Skin epidermis (tissue), 12 donors: ENCODE data around the gene RPP30.
A peak's percentile ranks its signal among the peaks of the same experiment; 100 is the strongest.

Experiments used
- H3K27ac ChIP-seq, 21 experiments: fragments of 200-600 bp; sonication (generic) in 11 of 21; one replicate each; pipeline ENCODE4 v1.5.0; 2020; ENCODE audit warnings: mild to moderate bottlenecking in 3 of 21, inconsistent platforms in 2 of 21, moderate library complexity in 2 of 21
- H3K4me3 ChIP-seq, 7 experiments: fragments of 200-600 bp; sonication (generic) in 2 of 7; one replicate each; pipeline ENCODE4 v1.5.0; 2020; ENCODE audit warnings: inconsistent platforms in 2 of 7, mild to moderate bottlenecking in 2 of 7, moderate library complexity in 1 of 7

The RPP30 gene

GRCh38 chr10:90914992-90915765 is 43.4 kb downstream of the RPP30 start:
- Histone ChIP-seq H3K27ac (no peak overlapping the region), H3K4me3 (no peak overlapping the region)

- no peak overlapping the region for H3K27ac ChIP-seq
- no peak overlapping the region for H3K4me3 ChIP-seq
Measured at GRCh38 chr10:90915766-90916075, 43.9 kb downstream of the RPP30 start.

GRCh38 chr10:90916392-90917237 is 44.8 kb downstream of the RPP30 start:
- H3K4me3 ChIP-seq: no peak overlapping the region
- no peak overlapping the region for H3K27ac ChIP-seq

DNA sequence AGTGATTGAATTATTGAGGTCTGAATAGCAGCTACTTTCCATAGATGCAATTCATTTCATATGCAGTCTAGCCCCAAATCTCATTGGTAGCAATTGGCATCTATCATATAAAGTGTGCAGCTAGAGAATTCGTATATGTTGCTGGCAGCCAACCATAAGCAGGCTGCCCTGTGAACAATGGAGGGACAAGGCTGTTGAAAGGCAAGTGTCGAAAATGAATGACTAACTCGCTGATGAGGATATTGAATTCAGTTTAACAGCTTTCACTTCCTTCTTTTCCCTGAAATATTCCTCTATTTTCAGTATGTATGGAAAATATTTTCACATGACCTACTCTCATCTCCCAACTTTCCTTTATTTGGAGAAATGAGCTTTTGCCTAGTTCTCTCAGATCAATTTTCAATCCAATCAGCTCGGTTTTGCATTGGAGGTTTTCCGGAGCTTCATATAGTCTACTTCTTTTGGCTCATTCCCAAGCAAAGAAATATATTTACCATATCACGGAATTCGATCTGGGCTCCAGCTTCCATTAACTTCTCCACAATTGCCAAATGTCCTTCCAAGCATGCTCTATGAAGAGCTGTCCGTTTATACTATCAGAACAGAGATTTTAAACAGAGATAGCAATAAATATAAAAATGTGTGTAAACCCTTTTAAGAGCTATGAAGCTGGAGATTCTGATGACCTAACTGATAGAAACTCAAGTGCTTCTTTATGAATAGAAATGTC is 45.6 kb downstream of the RPP30 start:
- no peak overlapping the region for H3K4me3 ChIP-seq
- no peak overlapping the region for H3K27ac ChIP-seq

DNA sequence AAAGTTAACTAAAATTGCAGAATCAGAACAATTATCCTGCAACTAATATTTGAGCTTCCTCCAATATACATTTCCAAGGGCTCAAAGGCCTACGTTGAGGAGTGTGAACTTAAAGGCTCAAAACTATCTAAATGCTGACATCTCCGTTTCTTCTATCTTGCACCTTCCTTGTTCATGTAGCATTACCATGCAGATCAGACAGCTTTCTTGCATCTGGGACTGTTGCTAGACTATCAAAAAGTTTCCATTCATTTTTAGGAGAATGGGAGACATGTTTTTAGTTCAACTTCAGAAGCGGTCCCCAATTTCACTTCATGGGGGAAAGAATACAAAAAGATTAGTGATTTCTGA is 46.2 kb downstream of the RPP30 start:
- no peak overlapping the region for H3K4me3 ChIP-seq
- H3K27ac ChIP-seq: no peak overlapping the region

DNA sequence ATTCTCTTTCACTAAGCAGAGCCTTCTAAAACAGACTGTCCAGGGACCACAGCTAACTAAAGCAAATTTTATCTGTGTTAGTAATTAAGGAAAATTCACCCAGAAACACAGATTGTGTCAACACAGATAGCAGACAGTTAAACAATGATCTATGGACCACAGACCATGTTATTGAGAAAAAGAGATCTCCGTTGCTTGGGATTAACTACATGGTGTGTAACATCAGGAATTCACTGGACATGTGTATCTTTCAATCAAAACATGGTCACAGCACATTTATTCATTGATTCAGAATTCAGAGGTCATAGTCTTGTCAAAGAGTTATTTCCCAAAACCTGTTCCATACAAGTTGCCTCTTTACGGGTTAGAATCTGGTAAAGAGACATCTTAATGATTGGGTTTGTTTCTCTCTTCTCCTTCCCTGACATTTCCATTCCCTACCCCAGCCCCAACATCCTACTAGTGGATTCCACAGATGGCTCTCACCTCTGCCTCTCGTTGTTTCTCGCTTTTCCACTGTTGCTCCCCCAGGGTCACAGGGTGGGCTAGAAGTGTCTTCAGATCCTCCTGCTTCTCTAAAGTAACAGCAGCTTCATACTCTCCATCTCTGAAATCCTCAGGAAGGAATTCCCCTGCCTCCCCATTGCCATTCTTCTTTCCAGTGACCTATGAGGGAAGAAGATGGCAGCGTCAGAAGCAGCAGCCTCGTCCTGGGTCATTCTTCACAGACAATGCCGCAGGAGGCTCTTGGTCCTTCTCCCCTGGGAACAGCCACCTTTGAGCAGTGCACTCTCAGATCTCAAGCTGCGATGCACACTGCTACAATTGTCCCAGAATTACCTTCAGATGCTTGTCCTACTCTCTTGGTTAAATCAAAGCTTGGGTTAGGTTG is 48.2 kb downstream of the RPP30 start:
- H3K27ac ChIP-seq: no peak overlapping the region
- no peak overlapping the region for H3K4me3 ChIP-seq

- no peak within 1 kb of the TSS for H3K27ac ChIP-seq
Measured at GRCh38 chr10:90920986-90921666, 49.4 kb downstream of the RPP30 start, which contains the start of gene ANKRD1. Gene ANKRD1, minus strand, starts transcription at chr10:90921087. Its CDS starts 60 bp downstream, at chr10:90921027.

DNA sequence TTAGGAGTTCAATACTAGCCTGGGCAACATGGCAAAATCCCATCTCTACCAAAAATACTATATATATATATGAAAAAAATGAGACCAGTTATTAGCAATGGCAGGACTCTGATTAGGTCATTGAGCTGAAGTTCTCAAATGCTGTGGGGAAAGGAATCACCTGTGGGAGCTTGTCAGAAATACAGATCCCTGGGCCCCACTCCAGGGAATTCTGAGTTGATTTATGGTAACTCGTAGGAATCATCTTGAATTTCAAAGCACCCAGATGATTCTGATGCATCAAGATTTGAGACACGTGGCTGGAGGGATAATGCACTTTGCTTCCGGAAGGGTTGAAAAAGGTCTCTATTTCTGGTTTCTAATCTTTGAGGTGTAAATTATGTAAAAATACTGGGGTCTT is 50.1 kb downstream of the RPP30 start:
- Histone ChIP-seq H3K27ac (no peak overlapping the region), H3K4me3 (no peak overlapping the region)

More at GRCh38 chr10:90920986-90921666, 49.4 kb downstream of the RPP30 start, which contains the start of gene ANKRD1:
- no peak within 1 kb of the TSS for H3K4me3 ChIP-seq

- H3K4me3 ChIP-seq: no peak overlapping the region
- H3K27ac ChIP-seq: no peak overlapping the region
Measured at GRCh38 chr10:90923111-90923731, 51.4 kb downstream of the RPP30 start.

DNA sequence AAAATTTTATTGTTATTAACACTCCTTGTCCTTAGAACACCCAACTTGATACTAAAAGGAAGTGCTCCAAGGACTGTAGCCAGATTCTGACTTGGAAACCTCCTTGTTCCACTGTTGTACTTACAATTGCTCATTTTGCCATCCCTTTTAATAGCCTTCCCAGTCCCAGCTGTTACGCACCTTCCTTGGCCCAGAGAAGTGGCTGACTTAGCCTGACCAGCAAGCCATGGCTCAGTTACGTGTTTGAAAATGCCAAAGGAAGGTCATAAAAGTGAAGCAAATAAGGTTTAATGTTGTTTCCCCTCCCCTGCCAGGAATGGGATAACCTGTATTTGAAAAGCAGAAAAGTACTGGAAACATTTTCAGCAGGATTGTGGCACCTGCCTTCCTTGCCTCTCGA is 52.8 kb downstream of the RPP30 start:
- Histone ChIP-seq H3K27ac (no peak overlapping the region), H3K4me3 (no peak overlapping the region)

GRCh38 chr10:90925079-90926029 is 53.6 kb downstream of the RPP30 start:
- no peak overlapping the region for H3K27ac ChIP-seq
- no peak overlapping the region for H3K4me3 ChIP-seq

GRCh38 chr10:90927293-90927692 is 55.5 kb downstream of the RPP30 start:
- H3K4me3 ChIP-seq: no peak overlapping the region
- no peak overlapping the region for H3K27ac ChIP-seq

DNA sequence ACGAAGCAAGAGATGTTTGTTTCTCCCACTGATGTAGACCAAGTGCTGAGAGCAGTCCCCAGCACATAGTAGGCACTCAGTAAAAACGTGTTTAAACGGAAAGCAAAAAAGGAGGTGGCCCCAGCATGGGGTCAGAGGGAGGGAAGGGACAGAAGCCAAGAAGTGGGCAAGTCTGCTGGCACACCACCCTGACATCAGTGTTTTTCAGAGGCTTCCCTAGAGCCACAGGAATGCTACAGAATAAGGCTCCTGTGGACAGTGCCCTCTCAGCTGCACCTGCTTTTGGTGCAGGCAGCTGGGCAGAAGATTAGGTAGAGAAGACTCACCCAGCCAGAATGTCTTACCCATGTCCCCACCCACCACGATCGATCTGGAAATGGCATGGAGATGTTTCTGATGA is 57.4 kb downstream of the RPP30 start:
- H3K4me3 ChIP-seq: no peak overlapping the region
- H3K27ac ChIP-seq: peak overlapping the region in 1 of 21 experiments; percentile 85

DNA sequence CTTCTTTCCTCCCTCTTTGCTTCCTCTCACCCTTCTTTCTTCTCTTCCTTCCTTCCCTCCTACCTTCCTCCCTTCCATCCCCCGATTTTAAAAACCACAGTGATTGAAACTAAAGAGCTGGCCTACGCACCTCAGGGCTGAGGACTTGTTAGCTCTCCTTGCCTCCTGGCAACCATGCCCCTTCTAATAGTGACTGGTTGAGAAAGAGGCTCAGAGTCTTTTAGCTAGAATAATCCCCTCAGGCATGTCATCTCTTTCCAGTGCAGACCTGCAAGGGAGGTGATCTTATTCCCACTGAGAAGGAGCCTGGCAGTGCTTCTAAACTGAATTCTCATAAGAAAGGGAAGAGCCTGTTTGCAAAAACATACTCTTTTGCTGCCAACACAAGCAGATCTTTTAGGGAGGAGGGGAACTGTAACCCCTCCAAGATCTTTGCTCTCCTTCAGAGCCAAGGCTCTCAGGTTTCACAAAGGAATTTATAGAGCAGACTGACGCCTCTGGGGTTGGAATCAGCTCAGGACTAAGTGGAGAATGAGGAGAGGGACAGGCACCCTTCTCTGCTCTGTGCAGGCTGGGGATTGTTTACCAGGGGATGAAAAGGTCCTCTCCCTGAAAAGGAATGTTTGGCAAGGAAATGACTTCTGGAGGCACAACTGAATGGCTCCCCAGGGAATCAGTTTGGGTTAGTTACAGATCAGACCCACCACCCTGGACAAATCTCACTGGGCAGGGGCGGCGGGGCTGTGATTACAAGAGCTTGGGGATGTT is 58.5 kb downstream of the RPP30 start:
- H3K27ac ChIP-seq: peak overlapping the region in 13 of 21 experiments; percentile 16 to 85 (median 48)
- H3K4me3 ChIP-seq: no peak overlapping the region

- Histone ChIP-seq H3K27ac (peak overlapping the region in 12 of 21 experiments; percentile 22 to 85 (median 49)), H3K4me3 (no peak overlapping the region)
Measured at GRCh38 chr10:90930971-90931871, 59.4 kb downstream of the RPP30 start.
